Ecto neural progenitor cell (in vitro differentiated cells): ENCODE measurements around the gene PRCC.

Experiments
- DNase-seq: peaks from one replicate; pipeline ENCODE4 v3.0.0-alpha.2; 2018; ENCODE audit warnings: low spot score

PRCC gene

DNA sequence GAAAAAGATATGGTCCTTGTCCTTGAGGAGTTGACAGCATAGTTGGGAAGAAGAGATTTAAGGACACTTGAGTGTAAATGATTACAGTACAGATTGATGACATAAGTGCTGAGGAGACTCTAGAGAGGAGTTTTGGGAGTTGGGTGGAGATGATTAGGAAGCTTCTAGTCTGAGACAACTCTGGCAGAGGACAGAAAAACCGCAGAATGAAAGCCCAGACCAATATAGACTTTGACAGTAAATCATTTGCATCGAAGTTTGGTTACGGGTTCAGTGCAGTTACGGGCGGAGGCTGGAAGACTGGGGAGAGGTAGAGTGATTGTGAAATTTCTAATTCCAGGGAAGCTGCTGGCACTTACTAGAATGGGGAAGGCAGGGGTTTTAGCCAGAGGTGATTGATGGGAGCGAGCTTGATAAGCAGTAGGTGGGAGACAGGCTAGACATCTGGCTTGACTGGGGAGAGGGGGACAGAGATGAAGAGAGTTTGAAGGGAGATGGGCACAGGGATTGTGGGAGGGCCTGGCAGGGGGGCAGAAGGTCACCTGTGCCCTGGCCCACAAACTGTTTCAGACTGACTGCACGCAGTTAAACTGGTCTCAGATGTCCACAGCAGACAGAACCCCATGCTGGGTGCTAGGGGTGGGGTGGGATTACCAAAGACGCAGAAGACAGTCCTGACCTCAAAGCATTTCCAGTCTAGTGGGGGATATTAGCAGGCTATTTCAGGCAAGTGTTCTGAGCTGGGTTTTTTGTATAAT is 29.2 kb downstream of the PRCC start:
- DNase-seq = no peak

DNA sequence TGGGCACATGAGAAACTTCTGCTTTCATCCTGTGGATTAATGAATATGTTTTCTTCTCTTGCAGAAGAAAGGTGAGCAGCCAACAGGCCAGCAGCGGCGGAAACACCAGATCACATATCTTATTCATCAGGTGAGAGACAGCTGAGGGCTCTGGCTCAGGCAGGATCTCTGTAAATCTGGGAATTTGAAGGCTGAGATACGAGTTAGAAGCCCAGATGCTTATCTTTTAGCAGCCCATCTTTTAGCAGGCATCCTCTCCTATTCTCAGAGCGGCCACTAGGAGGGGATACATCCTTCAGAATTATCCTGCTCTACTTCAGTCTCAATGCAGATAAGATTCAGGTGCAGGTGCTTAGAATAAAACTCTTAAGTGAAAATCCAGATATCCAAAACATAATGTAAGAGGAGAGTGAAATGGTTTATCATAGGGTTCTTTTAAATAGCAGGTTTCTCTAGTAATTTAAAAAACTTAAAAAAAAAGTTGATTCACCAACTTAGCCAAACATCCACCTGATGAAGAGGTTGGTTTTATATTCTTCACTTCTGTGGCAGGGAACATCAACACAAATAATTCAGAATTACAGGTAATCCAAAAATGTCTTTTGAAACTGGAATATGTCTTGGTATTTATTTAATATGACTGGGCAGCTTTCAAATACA is 30.0 kb downstream of the PRCC start:
- DNase-seq = no peak

- DNase-seq = no peak
Observed at GRCh38 chr1:156801409-156802121, 34.2 kb downstream of the PRCC start.

DNA sequence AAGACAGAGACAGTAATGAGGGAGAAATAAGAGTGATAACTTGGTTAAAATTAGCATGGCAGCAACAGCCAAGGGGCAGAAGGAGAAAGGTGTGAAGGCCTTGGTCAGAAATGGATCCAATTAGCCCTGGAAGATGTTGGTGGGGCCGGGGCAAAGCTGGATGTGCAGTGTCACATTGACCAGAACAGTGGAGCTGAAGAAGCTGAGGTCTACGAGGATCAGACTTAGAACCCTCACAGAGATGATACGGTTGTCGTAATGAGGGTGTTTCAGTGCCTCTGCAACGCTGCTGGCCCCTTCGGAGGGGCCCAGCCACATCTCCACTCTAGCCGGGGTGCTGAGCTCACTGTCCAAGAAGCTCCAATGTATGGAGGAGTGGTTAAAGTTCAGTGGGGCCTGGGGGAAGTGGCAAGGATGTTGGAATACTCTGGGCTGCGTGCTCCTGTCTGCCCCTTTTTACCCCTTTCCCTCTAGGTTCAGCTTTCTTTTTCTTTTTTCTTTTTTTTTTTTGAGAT is 35.1 kb downstream of the PRCC start:
- no peak for DNase-seq

GRCh38 chr1:156803086-156803851 is 35.9 kb downstream of the PRCC start:
- no peak for DNase-seq

DNA sequence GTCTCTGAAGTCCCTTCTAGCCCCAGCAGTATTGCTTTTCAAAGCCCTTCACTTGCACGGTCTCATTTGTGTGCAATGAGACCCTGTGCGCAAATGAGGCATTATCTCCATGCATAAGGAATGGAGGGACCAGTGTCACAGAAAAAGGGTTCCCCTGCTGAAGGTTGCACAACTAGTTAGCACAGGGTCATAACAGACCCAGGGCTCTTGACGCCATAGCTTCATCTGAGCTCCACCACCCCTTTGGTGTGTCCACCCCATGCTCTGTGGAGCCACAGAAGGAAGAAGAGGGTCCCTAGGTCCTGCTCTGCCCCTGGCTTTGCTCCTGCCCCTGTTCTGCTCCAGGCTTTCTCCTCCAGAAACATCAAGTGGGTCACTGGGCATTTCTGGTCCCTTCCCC is 36.7 kb downstream of the PRCC start:
- no peak for DNase-seq

DNA sequence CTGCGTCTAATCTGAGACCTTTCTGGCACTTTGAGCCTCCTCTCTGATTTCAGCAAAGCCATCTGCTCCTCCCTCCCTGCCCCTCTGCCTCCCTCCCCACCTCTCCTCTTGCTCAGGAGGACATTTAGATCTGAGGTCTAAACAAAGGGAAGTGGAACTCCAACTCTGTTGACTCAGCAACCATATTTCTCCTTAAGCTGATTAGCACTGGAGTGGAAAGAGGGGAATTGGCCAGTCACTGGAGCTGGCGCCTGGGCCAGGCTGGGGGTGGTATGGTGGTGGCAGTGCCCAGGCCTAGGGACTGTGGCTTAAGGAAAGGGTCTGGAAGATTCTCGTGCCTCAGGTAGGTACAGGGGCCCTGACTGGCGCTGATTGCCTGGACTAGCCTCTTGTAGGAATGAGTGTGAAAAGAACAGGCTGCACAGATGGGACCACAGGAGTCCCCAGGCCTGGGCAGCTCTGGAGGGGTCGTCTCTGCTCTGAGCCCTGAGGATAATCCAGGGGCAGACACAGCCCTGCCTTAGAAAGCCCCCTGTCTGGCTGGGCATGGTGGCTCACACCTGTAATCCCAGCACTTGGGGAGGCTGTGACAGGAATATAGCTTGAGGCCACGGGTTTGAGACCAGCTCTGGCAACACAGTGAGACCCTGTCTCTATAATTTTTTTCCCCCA is 37.4 kb downstream of the PRCC start:
- DNase-seq = no peak

DNA sequence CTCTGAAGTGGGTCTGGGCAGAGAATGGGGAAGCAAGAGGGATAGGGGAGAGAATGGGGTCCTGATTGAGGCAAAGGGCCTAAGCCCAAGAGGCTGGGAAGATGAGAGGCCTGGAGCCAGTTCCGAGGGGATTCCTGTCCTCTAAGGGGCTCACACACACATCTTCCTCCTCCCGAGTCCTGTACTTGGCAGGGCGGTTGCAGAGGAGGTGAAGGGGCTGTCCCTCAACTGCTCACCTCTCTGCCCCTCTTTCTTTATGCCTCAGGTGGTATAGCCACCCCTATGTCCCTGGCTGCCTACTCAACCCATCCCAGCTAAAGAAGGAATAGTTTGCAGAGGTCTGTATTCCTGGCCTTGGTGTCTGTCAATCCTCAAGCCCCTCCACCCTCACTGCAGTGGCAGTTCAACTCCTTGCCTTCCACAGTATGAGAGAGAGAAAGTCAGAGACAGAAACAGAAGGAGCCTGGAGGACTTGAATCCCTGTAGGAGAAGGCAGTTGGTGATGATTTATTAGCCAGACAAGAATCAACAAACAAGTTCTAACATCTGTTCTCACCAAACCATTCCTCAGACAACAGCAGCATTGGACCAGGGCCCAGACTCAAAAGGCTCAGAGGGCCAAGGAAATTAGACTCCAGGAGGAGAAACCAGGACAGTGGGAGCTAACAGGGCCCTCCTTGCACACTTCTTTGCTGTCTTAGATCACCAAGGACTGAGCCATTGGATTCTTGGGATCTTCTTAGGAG is 38.6 kb downstream of the PRCC start:
- no peak for DNase-seq

GRCh38 chr1:156806512-156807440 is 39.4 kb downstream of the PRCC start:
- DNase-seq = no peak

- DNase-seq = no peak
Observed at GRCh38 chr1:156807627-156808026, 40.3 kb downstream of the PRCC start.

DNA sequence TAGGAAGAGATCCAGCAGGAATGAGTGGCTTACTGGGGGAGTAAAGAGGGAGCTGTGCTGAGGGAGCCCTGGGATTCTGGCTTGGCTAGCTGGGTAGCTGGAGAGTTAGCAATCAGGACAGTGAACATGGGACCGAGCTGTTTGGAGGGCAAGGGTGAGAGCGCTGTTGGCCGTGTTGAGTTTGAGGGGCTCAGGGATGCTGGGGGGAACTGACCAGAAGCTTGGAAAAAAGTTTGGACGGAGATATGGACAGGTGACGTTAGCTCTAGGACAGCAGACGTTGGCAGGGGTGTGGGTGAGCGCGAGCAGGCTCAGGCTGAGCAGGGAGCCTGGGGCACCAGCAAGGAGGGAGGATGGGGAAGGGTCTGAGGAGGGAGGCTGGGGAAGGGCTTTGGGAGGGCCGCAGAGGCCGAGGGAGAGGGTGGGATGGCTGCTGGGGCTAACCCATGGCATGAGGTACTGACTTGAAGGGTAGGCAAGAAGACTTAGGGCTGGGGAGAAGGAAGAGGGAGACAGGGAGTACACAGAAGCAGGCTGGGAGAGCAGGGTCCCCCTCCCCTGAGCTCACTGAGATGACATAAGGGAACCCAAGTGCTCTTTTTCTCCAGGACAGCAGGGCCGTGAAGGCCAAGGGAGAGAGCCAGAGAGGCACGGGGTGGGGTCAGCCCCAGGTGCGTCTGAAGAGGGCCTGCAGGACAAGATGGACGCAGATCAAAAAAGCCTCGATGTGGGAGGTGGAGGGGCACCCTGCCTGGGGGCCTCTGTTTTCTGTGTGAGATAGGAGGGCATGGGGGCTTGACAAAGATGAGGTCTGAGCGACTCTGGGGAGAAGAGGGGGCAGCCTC is 41.1 kb downstream of the PRCC start:
- no peak for DNase-seq

- DNase-seq = no peak
Observed at GRCh38 chr1:156809281-156809680, 41.9 kb downstream of the PRCC start.

DNA sequence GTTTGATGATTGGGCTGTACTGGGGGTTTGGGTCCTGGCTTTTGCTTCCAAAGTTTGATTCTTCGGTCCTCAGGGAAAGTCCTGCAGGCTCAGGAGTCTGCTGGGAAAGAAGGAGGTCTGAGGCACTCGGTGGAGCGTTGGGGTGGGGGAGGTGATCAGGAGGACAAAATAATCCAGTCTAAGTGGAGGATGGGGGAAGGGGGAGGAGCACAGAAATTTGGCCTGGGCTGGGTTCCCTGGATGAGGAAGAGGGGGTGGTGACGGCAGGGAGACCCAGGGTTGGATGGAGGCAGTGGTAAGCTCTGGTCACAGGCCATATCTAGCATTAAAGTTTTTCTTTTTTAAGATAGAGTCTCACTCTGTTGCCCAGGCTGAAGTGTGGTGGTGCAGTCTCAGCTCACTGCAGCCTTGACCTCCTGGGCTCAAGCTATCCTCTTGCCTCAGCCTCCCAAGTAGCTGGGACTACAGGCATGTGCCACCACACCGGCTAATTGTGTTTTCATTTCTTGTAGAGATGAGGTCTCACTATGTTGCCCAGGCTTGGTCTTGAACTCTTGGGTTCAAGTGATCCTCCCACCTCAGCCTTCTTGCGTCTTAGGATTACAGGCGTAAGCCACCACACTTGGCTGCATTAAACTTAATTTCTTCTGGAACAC is 42.5 kb downstream of the PRCC start:
- no peak for DNase-seq

- no peak for DNase-seq
Observed at GRCh38 chr1:156811168-156811567, 43.8 kb downstream of the PRCC start.

DNA sequence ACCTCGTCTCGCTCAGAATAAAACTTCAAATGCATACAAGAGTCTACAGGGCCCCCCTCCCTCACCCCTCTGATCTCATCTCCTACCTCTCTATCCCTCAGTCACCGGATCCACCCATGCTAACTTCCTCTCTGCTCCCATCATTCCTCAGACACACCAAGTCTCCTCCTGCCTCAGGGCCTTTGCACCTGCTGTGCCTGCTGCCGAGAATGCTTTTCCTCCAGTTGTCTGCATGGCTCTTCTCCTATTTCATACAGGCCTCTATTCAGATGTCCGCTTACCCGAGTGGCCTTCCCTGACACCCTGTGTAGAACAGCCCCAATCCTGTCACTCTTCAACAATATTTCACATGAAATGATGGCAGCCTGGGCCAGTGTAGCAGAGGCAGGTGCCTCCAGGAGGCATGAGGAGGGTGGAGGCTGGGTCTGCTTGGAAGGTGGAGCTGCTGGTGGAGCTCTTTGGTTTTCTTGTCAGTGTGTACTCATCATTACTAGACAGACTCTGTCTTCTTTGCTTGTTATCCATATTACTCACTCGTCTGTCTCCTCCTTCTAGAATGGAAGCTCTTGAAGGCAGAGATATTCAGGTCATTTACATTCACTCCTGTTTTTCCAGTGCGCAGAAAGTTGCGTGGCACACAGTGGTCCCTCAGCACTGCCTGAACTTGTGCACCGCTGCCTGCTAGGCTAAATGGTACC is 45.1 kb downstream of the PRCC start:
- no peak for DNase-seq

DNA sequence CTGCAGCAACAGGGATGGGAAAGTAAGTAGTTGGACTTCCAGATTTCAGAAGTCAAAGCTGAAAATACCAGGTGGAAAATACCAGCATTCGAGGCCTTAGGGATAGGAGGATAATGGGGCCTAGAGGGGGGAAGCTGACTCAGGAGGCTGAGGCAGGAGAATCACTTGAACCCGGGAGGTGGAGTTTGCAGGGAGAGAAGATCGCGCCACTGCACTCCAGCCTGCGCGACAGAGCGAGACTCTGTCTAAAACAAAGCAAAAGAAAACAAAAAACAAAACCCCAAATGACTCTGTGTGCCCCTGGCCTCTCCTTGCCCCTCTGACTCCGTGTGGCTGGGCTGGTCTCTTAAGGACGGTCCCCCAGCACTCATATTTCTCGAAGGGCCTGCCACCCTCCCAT is 46.0 kb downstream of the PRCC start:
- no peak for DNase-seq

DNA sequence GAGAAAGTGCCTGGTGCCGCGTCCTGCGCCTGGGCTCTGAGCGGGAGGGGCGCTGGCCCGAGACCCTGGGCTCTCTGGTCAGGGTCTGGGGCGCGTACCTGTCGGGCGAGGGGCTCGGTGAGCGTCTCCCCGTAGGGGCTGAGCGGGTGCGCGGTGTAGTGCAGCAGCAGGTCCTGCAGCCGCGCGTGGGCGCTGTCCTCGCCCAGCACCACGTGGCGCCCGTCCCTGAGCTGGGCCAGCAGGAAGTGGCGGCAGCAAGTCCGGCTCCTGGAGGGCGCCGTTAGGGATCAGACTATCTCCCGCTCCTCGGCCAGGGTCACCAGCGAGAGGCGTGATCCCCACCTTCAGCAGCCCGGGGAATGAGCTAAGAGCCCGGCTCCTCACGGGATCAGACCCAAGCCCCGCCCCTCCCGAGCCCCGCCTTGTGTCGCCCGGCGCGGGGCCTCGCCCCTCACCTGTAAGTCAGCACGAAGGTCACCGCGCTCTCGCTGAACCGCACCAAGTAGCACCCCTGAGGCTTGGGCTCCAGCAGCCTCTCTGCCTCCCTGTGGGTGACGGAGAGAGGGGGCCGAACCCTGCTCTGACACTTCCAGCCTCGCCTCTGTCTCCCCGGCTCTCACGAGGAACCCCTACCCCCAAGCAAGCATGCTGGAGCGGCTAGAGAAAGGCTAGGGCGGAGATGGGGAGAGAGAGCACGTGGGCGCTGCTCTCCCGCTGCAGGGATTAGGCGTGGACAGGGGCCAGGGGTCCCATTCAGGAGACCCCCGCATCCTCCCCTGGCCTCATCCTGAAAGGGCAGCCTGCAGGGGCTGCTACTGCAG is 46.6 kb downstream of the PRCC start:
- peak; percentile 79 for DNase-seq
